OCI-LY3 (cell line): ENCODE measurements around the gene CACNA2D1.

Source experiments
- CTCF ChIP-seq: fragments of 200-600, 300-600 bp; sonication (generic); IDR thresholded peaks from 2 replicates; pipeline ENCODE4 v1.5.1; 2014; ENCODE audit warnings: antibody characterized with exemption, low read length, low read depth
- EZH2phosphoT487 ChIP-seq: fragments of 200-600 bp; shearing (Covaris generic); IDR thresholded peaks from 2 replicates; pipeline ENCODE4 v1.6.1; 2018; ENCODE audit warnings: antibody characterized with exemption, mixed run types, low read depth

DNA sequence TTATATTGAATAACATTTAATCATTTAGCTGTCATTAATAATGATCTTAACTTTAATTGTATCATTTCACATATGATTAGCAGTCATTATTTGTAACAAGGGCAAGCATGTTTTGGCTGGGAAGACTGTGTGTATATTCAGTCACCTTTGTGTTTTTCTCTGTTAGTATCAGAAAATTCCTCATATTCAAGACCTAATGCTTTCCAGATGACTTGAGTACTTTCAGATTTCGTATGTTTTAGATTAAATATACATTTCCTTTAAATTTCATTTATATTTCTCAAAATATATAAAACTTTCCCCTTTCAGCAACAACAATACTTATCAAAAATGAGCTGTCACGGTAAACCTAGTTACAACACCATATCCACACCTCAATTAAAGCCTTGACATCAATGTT, 6.3 kb upstream of the CACNA2D1 start:
- no peak for TF ChIP-seq CTCF
- no peak for TF ChIP-seq EZH2phosphoT487
